WI38 (cell line): ENCODE data around the gene MEN1.
"Not testable (repeated sequence)": the region's sequence is repeated elsewhere in the genome, so short reads cannot be mapped to it uniquely, and the experiment has no call there.

Source experiments
- H3K4me3 ChIP-seq: 2 replicates; pipeline ENCODE4 v1.5.1; 2011; ENCODE audit warnings: low read depth, mild to moderate bottlenecking, control low read depth, low read length
- TF ChIP-seq, protein P1 (sequence below): IDR thresholded peaks from 2 replicates; pipeline ENCODE4 v1.5.1; 2012; ENCODE audit warnings: low read depth, mild to moderate bottlenecking, control low read depth, low read length

MEN1 gene

DNA sequence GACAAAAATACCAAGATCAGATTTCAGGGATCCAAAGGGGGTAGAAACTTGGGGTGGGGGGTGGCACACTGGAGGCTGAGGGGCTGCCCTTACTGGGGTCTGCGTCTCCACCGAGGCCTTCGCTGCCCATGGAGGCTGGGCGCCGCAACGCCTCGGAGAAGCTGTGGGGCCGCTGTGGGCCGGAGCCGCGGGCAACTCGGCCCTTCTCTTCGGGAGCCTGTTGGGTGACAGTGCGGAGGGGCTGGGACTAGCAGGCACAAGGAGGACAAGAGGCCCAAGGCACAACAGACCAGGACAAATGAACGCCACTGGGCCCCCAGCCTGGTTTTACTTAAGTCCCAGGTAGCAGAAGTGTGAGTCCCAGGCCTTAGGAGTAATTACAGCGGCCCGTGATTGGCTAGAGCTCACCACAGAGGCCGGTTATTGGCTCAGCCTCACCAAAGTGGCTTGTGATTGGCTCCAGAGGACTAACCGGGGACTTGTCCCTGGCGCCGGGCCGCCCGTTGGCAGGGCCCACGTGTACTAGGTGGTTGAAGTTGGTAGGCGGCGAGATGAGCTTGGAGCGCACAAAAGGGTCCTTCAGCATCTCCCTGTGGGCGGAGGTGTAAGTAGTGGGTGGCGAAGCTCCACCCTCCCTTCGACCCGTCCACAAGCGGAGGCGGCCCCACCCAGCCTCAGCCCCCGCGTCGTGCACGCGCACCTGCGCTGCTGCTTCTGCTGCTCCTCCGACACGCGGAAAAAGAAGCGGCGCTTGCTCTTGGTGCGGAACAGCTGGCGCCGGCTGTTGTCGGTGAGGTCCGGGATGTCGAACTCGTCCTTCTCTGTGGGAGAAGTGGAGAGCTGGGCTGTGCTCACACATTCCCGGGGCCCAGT is 16.5 kb upstream of the MEN1 start:
- TF ChIP-seq, protein P1, sequence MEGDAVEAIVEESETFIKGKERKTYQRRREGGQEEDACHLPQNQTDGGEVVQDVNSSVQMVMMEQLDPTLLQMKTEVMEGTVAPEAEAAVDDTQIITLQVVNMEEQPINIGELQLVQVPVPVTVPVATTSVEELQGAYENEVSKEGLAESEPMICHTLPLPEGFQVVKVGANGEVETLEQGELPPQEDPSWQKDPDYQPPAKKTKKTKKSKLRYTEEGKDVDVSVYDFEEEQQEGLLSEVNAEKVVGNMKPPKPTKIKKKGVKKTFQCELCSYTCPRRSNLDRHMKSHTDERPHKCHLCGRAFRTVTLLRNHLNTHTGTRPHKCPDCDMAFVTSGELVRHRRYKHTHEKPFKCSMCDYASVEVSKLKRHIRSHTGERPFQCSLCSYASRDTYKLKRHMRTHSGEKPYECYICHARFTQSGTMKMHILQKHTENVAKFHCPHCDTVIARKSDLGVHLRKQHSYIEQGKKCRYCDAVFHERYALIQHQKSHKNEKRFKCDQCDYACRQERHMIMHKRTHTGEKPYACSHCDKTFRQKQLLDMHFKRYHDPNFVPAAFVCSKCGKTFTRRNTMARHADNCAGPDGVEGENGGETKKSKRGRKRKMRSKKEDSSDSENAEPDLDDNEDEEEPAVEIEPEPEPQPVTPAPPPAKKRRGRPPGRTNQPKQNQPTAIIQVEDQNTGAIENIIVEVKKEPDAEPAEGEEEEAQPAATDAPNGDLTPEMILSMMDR: no peak
- no peak overlapping the region for H3K4me3 ChIP-seq

- H3K4me3 ChIP-seq: no peak overlapping the region
- TF ChIP-seq, protein P1: no peak
Observed at GRCh38 chr11:64826062-64826461, 15.7 kb upstream of the MEN1 start.

DNA sequence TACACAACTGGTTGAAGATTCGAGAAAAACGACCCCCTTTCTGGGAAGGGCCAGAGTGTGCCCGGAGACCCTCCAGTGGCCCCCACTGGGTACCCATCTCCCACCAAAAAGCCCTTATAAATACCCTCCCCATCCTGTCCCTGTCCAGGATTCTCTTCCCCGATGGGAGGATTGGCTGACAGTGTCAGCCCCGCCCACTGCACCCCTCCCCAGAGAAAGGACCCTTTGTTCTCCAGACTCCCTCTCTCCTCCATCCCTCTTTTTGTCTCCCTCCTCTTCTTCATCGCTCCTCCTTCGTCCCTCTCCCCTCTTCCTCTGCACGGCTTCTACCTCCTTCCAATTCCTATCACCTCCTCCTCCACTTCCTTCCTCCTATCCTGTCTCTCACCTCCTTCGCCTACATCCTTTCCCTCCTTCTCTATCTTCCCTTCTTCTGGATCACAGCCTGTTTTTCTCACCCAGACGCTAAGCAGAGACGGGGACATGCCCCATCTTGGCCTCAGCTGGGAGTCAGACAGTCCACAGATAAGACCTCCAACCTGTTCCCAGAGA is 13.3 kb upstream of the MEN1 start:
- H3K4me3 ChIP-seq: no peak overlapping the region
- TF ChIP-seq, protein P1: no peak

GRCh38 chr11:64817476-64817875 is 7.1 kb upstream of the MEN1 start:
- no peak overlapping the region for H3K4me3 ChIP-seq
- TF ChIP-seq, protein P1: no peak

DNA sequence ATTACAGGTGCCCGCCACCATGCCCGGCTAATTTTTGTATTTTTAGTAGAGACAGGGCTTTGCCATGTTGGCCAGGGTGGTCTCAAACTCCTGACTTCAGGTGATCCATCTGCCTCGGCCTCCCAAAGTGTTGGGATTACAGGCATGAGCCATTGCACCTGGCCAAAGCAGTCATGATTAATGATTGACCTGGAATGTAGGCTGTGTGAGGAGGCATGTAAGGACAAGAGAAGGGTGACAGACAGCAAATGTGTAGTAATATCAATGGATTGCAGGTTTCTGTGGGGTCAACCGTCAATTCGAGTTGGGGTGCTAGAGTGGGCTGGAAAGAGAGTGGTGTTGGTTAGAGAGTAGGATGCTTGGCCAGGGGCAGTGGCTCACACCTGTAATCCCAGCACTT is 5.1 kb upstream of the MEN1 start:
- H3K4me3 ChIP-seq: not testable (repeated sequence)

DNA sequence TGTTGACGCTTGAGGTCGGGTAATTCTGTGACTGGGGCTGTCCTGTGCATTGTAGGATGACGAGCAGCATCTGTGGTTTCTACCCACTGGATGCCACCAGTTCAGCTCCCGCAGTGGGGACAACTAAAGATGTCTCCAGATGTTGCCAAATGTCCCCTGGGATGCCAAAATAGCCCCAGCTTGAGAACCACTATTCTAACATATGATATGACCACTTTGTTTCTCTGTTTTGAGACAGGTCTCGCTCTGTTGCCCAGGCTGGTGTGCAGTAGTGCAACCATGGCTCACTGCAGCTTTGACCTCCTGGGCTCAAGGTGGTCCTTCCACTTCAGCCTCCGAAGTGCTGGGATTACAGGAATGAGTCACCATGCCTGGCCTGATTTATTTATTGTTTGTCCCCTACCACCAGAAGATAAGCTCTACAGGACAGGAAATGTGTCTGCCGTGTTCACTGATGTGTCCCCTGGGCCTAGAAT is 4.4 kb upstream of the MEN1 start:
- TF ChIP-seq, protein P1: no peak

GRCh38 chr11:64813826-64814225 is 3.5 kb upstream of the MEN1 start:
- H3K4me3 ChIP-seq: no peak overlapping the region
- TF ChIP-seq, protein P1: no peak

More for the DNA sequence above, 4.4 kb upstream of the MEN1 start:
- H3K4me3 ChIP-seq: no peak overlapping the region

DNA sequence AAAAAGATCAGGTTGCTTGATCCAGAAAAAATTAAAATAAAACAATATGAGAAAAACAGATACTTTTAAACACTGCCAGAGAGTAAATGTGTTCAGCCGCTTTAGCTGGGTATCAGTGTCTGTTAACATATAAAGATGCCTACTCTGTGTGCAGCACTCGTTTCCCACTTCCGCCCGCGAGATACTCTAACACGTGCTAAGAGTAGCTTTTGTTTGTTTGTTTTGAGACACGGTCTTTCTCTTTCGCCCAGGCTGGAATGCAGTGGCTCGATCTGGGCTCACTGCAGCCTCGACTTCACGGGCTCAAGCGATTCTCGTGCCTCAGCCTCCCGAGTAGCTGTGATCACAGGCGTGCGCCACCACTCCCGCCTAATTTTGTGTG is 531 bp upstream of the MEN1 start:
- H3K4me3 ChIP-seq: peak overlapping the region; percentile 71
- TF ChIP-seq, protein P1: no peak
